ENCODE data around the gene MEF2D. TPM values are rescaled to one million over a fixed set of nuclear protein-coding genes. Genes with fewer than 3 reads are reported as not detected.

MEF2D gene
- total and polyA plus RNA-seq, 10 donors, result 7.4 to 103 (median 61.6) TPM

- intact Hi-C loops (cut with DNase I; ENCODE audit: low total_unique reads), result no loop called here
- no peak for TF ChIP-seq POLR2AphosphoS5 (IDR thresholded peaks at IDR 0.05)
- TF ChIP-seq POLR2A (IDR thresholded peaks at IDR 0.05), result no peak
- no peak for TF ChIP-seq CTCF (IDR thresholded peaks at IDR 0.05 in 8 of 11, conservative IDR thresholded peaks at IDR 0.05 in 3 of 11)
- WGBS, 5 donors, result 3 to 21% (median 18%) methylated on average over 3 to 4 of the region's 4 CpGs
- Histone ChIP-seq H3K27me3 (replicated peaks in 1 of 7) (peaks cover 0 to 100% (median 64%) of the 10 kb centered on the region in 7 donors), H3K36me3 (no peaks in the 10 kb centered on the region), H3K4me3 (no peak overlapping the region), H3K9me3 (no peaks in the 10 kb centered on the region), H3K27ac (no peak overlapping the region), H3K4me1 (no peaks in the 10 kb centered on the region)
- no peak for DNase-seq
These were observed 71.8 kb downstream of the MEF2D start for GRCh38 chr1:156428746-156429288.

- TF ChIP-seq CTCF (IDR thresholded peaks at IDR 0.05 in 8 of 11, conservative IDR thresholded peaks at IDR 0.05 in 3 of 11) (no peak), POLR2AphosphoS5 (IDR thresholded peaks at IDR 0.05) (no peak), POLR2A (IDR thresholded peaks at IDR 0.05) (no peak)
- intact Hi-C loops (cut with DNase I; ENCODE audit: low total_unique reads), result no loop called here
- no peaks in the 10 kb centered on the region for H3K4me1 ChIP-seq
- DNase-seq, result no peak
- H3K27me3 ChIP-seq (replicated peaks in 1 of 7), result peaks cover 0 to 100% (median 56%) of the 10 kb centered on the region in 7 donors
- H3K27ac ChIP-seq, result no peak overlapping the region
- H3K4me3 ChIP-seq, result no peak overlapping the region
- H3K36me3 ChIP-seq, result no peaks in the 10 kb centered on the region
- 65 to 73% (median 71%) methylated on average over 1 to 5 of the region's 5 CpGs for WGBS, 5 donors
- H3K9me3 ChIP-seq, result no peaks in the 10 kb centered on the region
These were observed 72.6 kb downstream of the MEF2D start for GRCh38 chr1:156427957-156428356.

GRCh38 chr1:156425943-156426342, 74.6 kb downstream of the MEF2D start:
- no peaks in the 10 kb centered on the region for H3K36me3 ChIP-seq

More at GRCh38 chr1:156425943-156426342, 74.6 kb downstream of the MEF2D start:
- intact Hi-C loops (cut with DNase I; ENCODE audit: low total_unique reads), result no loop called here
- Histone ChIP-seq H3K27me3 (replicated peaks in 1 of 7) (peaks cover 0 to 100% (median 55%) of the 10 kb centered on the region in 7 donors), H3K27ac (no peak overlapping the region), H3K4me1 (peaks cover 8 to 13% (median 12%) of the 10 kb centered on the region in 6 donors), H3K4me3 (no peak overlapping the region), H3K9me3 (no peaks in the 10 kb centered on the region)
- WGBS, 5 donors, result 91 to 93% (median 93%) methylated on average over 7 of the region's 7 CpGs
- TF ChIP-seq CTCF (IDR thresholded peaks at IDR 0.05 in 8 of 11, conservative IDR thresholded peaks at IDR 0.05 in 3 of 11) (no peak), POLR2AphosphoS5 (IDR thresholded peaks at IDR 0.05) (no peak), POLR2A (IDR thresholded peaks at IDR 0.05) (no peak)
- DNase-seq, result no peak

All from spleen (tissue), 11 donors.